HUES64 (cell line): Measurements from ENCODE around the gene TTLL5.

Experiments
- H3K27ac ChIP-seq: 2 replicates; pipeline ENCODE4 v1.7.0; 2013; ENCODE audit warnings: low read depth, low read length, inconsistent platforms
- H3K27me3 ChIP-seq: 2 replicates; pipeline ENCODE4 v1.6.1; 2013; ENCODE audit warnings: mild to moderate bottlenecking, low read length; ENCODE audit not compliant: insufficient read depth
- H3K36me3 ChIP-seq: 2 replicates; pipeline ENCODE4 v1.6.1; 2013; ENCODE audit warnings: mild to moderate bottlenecking, low read length; ENCODE audit not compliant: insufficient read depth
- H3K4me1 ChIP-seq: 2 replicates; pipeline ENCODE4 v1.6.1; 2013; ENCODE audit warnings: mild to moderate bottlenecking, low read length, moderate library complexity; ENCODE audit not compliant: insufficient read depth
- H3K4me3 ChIP-seq: 2 replicates; pipeline ENCODE4 v1.5.1; 2013; ENCODE audit warnings: mild to moderate bottlenecking, low read length, moderate library complexity
- H3K9ac ChIP-seq: 2 replicates; pipeline ENCODE4 v1.6.1; 2013; ENCODE audit warnings: mild to moderate bottlenecking, low read depth, low read length
- H3K9me3 ChIP-seq: 2 replicates; pipeline ENCODE4 v1.6.1; 2013; ENCODE audit warnings: low read depth, low read length; ENCODE audit not compliant: insufficient read depth
- WGBS: fragments of 150-250, 120-280 bp; methylation state at CpG from one replicate; pipeline ENCODE4 v1.1.7; 2013; ENCODE audit warnings: missing lambda C conversion rate; 5-methylcytosine and 5-hydroxymethylcytosine counted together

Gene TTLL5

DNA sequence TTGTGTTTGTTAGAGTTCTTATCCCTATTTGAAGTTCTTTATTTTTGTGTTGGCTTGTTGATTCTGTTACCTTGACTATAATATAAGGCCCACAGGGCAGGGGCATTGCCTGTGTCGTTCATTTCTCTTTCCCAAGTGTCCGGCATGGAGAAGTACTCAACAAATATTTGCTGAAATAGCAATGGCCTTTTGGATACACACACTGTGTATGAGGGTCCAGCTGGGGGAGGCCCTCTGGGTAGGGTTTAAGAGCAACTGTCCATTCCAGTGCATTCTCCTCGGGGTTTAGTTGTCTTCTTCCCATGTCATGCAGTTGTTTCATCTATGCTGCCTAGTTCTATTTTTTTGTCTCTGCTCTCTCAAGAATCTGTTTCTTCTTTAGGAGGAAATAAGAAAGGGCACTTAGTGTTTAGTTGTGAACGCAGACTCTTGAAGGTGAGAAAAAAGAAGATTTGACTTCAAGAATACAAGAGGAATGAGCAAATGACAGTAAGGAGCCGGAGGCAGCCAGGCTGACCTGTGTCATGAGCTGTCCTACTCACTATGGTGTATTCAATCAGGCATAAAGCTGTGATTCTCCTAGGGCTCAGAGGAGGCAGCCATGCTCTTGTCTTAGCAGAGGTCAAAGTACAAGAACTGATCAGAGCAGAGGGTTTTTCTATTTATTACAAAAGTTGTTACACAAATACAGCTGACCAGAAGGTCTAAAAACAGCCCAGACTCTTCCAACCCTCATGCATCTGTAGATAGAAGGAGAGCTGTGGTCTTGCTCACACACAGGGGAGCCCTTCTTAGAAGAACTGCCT is 10.6 kb upstream of the TTLL5 start:
- no peak overlapping the region for H3K27ac ChIP-seq
- H3K4me1 ChIP-seq: peaks cover 5% of the 10 kb centered on the region; the same call in 1 of the 2 replicates
- WGBS: 99% methylated on average over 5 of the region's 5 CpGs
- no peak overlapping the region for H3K4me3 ChIP-seq
- H3K9me3 ChIP-seq: no peaks in the 10 kb centered on the region
- H3K9ac ChIP-seq: no peak overlapping the region
- H3K36me3 ChIP-seq: peaks cover 75% of the 10 kb centered on the region
- H3K27me3 ChIP-seq: no peaks in the 10 kb centered on the region

GRCh38 chr14:75653563-75653962 is 7.5 kb upstream of the TTLL5 start:
- Histone ChIP-seq H3K36me3 (peaks cover 86% of the 10 kb centered on the region), H3K9me3 (no peaks in the 10 kb centered on the region), H3K4me1 (no peaks in the 10 kb centered on the region), H3K27me3 (no peaks in the 10 kb centered on the region), H3K9ac (no peak overlapping the region), H3K27ac (no peak overlapping the region), H3K4me3 (no peak overlapping the region)
- no CpG with 5 or more reads among the region's 1 CpG for WGBS

- Histone ChIP-seq H3K27me3 (no peaks in the 10 kb centered on the region), H3K9ac (no peak overlapping the region), H3K4me1 (no peaks in the 10 kb centered on the region), H3K4me3 (no peak overlapping the region), H3K9me3 (no peaks in the 10 kb centered on the region), H3K36me3 (peaks cover 87% of the 10 kb centered on the region), H3K27ac (no peak overlapping the region)
- 26% methylated on average over 4 of the region's 4 CpGs for WGBS
These were observed 6.8 kb upstream of the TTLL5 start for GRCh38 chr14:75654127-75654732.

DNA sequence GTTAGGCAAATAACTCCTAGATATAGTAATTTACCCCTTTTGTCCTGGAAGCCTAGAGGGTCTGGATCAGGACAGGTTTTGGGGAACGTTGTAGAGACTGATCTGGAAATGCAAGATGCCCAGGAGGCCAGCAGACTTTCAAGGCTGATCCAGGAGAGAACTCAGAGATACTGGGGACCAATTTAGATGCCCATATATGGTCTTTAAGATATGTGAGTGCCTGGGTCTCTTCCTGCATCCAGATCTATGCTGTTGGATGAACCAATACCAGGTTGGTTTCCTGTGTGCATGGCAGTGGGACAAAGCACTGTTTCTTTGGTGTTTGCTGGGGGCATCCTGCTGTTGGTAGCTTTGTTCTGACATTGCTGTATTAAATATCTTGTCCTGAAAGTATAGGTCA is 5.8 kb upstream of the TTLL5 start:
- Histone ChIP-seq H3K36me3 (peaks cover 77% of the 10 kb centered on the region), H3K9ac (no peak overlapping the region), H3K27ac (no peak overlapping the region), H3K4me3 (no peak overlapping the region), H3K27me3 (no peaks in the 10 kb centered on the region), H3K4me1 (peaks cover 4% of the 10 kb centered on the region; the same call in 1 of the 2 replicates), H3K9me3 (no peaks in the 10 kb centered on the region)
- WGBS: 40% methylated on average over 1 of the region's 1 CpG

- H3K27me3 ChIP-seq: no peaks in the 10 kb centered on the region
- 99% methylated on average over 4 of the region's 4 CpGs for WGBS
- no peak overlapping the region for H3K9ac ChIP-seq
These were observed 3.7 kb upstream of the TTLL5 start for GRCh38 chr14:75657331-75657730.

DNA sequence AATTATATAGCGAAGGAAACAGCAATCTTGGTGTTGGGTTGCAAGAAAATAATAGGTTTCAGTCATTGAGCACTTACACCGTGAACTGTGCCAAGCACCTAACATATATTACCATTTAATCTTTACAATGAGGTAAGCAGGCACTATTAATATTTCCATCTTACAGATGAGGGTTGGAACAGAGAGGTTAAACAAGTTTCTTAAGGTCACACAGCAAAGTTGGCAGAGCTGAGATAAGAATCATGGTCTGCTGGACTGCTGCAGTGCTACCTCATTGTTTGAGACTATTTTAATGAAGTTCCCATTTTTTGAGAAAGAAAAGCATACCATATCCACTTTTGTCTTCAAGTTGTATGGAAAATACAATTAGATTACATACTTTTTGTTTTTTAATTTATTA is 2.1 kb upstream of the TTLL5 start:
- no peak overlapping the region for H3K27ac ChIP-seq
- H3K36me3 ChIP-seq: peaks cover 51% of the 10 kb centered on the region
- H3K9ac ChIP-seq: no peak overlapping the region
- H3K27me3 ChIP-seq: no peaks in the 10 kb centered on the region
- H3K4me3 ChIP-seq: no peak overlapping the region
- 100% methylated on average over 1 of the region's 2 CpGs for WGBS
- H3K4me1 ChIP-seq: peaks cover 4% of the 10 kb centered on the region; the same call in 1 of the 2 replicates
- no peaks in the 10 kb centered on the region for H3K9me3 ChIP-seq

More at GRCh38 chr14:75657331-75657730, 3.7 kb upstream of the TTLL5 start:
- no peak overlapping the region for H3K27ac ChIP-seq
- H3K36me3 ChIP-seq: peaks cover 56% of the 10 kb centered on the region
- no peaks in the 10 kb centered on the region for H3K9me3 ChIP-seq
- peaks cover 4% of the 10 kb centered on the region; the same call in 1 of the 2 replicates for H3K4me1 ChIP-seq
- no peak overlapping the region for H3K4me3 ChIP-seq

DNA sequence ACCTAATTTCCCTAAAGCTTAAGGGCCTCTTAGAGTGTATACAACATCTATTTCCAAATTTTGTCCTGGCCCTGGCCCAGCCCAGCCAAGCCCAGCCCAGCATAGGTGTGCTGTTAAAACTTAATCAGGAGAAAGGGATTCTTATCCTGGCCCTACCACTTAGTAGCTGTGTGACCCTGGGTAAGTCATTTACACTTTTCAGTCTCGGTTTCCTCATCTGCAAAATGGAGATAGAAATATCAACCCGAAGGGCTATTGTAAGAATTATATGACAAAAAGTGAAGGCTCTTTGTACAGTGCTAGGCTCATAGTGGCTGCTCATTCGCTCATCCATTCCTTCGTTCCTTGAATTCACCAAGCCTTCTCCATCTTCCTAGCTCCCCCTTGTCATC is 812 bp upstream of the TTLL5 start:
- no peak overlapping the region for H3K27ac ChIP-seq
- H3K27me3 ChIP-seq: no peaks in the 10 kb centered on the region
- H3K9me3 ChIP-seq: no peaks in the 10 kb centered on the region
- H3K36me3 ChIP-seq: peaks cover 53% of the 10 kb centered on the region
- peak overlapping the region; percentile 91 for H3K4me3 ChIP-seq
- 9% methylated on average over 4 of the region's 4 CpGs for WGBS
- peaks cover 4% of the 10 kb centered on the region; the same call in 1 of the 2 replicates for H3K4me1 ChIP-seq
- H3K9ac ChIP-seq: peak overlapping the region; percentile 75

- peak overlapping the region; percentile 84; the same call in 1 of the 2 replicates for H3K27ac ChIP-seq
These were observed 411 bp downstream of the TTLL5 start for GRCh38 chr14:75661499-75661814.

DNA sequence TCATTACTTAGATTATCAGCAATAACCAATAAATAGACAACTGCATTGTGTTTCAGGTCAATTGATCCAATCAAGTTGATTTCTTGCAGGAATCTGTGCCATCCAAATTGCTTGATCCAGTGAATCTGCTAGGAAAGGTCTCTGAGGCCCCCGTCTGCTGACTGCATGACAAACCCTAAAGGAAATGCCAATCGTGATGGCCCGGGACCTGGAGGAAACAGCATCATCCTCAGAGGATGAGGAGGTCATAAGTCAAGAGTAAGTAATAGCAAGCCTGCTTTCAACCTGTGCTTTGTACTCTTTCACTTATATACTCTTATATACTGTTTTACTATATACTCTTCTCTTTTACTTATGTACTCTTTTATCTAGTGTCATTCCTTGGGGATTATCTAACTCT is 1.9 kb downstream of the TTLL5 start:
- Histone ChIP-seq H3K4me1 (peaks cover 4% of the 10 kb centered on the region; the same call in 1 of the 2 replicates), H3K36me3 (peaks cover 36% of the 10 kb centered on the region), H3K9ac (no peak overlapping the region), H3K9me3 (no peaks in the 10 kb centered on the region), H3K27me3 (no peaks in the 10 kb centered on the region), H3K27ac (no peak overlapping the region), H3K4me3 (no peak overlapping the region)
- WGBS: 87% methylated on average over 3 of the region's 3 CpGs

More at GRCh38 chr14:75661499-75661814, 411 bp downstream of the TTLL5 start:
- H3K27me3 ChIP-seq: no peaks in the 10 kb centered on the region
- peaks cover 4% of the 10 kb centered on the region; the same call in 1 of the 2 replicates for H3K4me1 ChIP-seq
- H3K36me3 ChIP-seq: peaks cover 49% of the 10 kb centered on the region
- H3K9ac ChIP-seq: peak overlapping the region; percentile 64
- no peaks in the 10 kb centered on the region for H3K9me3 ChIP-seq
- under 1% methylated on average over 18 of the region's 18 CpGs for WGBS
- peak overlapping the region; percentile 91 for H3K4me3 ChIP-seq

GRCh38 chr14:75667099-75667765 is 6.2 kb downstream of the TTLL5 start:
- H3K27ac ChIP-seq: no peak overlapping the region
- H3K36me3 ChIP-seq: peaks cover 57% of the 10 kb centered on the region
- H3K9ac ChIP-seq: no peak overlapping the region
- H3K9me3 ChIP-seq: no peaks in the 10 kb centered on the region
- 94% methylated on average over 2 of the region's 2 CpGs for WGBS
- no peak overlapping the region for H3K4me3 ChIP-seq
- H3K27me3 ChIP-seq: no peaks in the 10 kb centered on the region
- H3K4me1 ChIP-seq: no peaks in the 10 kb centered on the region

DNA sequence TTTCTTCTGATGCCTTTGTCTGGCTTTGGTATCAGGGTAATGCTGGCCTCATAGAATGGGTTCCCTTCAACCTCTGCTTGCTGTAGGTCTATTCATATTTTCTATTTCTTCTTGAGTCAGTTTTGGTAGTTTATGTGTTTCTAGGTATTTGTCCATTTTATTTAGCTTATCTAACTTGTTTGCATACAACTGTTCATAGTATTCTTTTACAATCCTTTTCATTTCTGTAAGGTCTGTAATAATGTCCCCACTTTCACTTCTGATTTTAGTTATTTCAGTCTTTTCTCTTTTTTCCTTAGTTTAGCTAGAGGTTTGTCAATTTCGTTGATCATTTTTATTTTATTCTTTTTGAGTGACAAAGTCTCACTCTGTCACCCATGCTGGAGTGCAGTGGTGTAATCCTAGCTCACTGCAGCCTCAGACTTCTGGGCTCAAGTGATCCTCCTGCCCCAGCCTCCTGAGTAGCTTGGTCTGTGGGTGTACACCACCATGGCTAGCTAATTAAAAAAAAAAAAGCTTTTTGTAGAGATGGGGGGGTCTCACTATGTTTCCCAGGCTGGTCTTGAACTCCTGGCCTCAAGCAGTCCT is 11.7 kb downstream of the TTLL5 start:
- H3K4me3 ChIP-seq: no peak overlapping the region

More for the DNA sequence above, 11.7 kb downstream of the TTLL5 start:
- peaks cover 34% of the 10 kb centered on the region for H3K36me3 ChIP-seq
- H3K9ac ChIP-seq: no peak overlapping the region
- no peaks in the 10 kb centered on the region; the same call in 1 of the 2 replicates for H3K4me1 ChIP-seq
- no peaks in the 10 kb centered on the region for H3K27me3 ChIP-seq
- no peaks in the 10 kb centered on the region for H3K9me3 ChIP-seq
- no peak overlapping the region for H3K27ac ChIP-seq
- 83% methylated on average over 1 of the region's 1 CpG for WGBS
